ENCODE data around the gene PSG6.
"Not testable (repeated sequence)": the region's sequence is repeated elsewhere in the genome, so short reads cannot be mapped to it uniquely, and the experiment has no call there.

Gene PSG6

DNA sequence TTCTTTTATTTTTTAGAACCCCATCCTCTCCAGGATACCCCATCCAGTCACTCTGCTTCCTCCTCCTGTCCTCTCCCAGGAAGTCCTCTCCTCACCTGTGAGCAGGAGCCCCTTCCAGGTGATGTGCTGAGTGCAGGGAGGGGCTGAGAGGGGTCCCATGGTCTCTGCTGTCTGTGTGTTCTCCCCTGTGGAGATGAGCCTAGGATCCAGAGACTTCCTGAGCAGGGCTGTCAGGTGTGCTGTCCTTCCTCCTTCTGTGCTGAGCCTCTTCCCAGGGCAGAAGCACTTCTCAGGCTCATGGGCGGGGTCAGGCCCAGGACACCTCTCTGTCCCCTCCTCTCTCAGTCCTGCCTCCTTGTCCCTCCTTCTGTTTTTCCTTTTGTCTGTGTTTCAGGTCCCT, at the start of gene PSG6:
Gene PSG6 (minus strand): TSS at position 261 of the 400 bp plus-strand sequence. CDS start 102 bp downstream, at position 159.
- DNase-seq, result not testable (repeated sequence)

DNA sequence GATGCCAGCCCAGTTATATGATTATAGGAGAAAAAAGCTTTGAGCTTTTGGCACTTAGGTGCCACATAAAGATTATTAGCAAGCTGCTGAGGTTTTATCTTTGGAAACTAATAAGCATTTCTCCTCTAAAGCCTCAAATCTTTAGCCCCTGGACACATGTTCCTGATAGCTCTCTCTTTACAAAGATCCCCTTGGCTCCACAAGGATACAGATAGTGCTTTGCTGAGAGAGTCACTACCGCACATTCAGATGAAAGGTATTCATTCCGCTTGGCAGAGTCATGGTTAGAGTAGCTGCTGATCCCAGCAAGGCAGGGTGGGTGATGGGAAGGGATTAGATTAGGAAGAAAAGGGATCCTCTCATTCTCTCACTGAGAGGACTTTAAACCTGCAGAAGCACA, 47.5 kb upstream of the PSG6 start:
- no peak for DNase-seq

DNA sequence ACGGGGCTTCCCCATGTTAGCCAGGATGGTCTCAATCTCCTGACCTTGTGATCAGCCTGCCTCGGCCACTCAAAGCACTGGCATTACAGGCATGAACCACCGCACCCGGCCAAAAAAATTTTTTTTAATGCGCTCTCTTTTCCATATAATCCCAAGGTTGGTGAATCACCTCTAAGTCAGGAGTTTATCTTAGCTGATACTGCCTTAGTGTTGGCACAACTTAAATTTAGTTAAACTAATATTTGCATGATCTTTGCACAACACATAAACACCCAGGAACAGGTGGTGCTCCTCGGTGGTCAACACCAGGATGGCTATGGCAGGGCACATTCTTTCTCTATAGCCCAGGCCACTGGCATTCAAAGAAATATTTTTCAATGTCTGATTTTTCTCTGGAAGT, 43.4 kb upstream of the PSG6 start:
- no peak for DNase-seq

DNA sequence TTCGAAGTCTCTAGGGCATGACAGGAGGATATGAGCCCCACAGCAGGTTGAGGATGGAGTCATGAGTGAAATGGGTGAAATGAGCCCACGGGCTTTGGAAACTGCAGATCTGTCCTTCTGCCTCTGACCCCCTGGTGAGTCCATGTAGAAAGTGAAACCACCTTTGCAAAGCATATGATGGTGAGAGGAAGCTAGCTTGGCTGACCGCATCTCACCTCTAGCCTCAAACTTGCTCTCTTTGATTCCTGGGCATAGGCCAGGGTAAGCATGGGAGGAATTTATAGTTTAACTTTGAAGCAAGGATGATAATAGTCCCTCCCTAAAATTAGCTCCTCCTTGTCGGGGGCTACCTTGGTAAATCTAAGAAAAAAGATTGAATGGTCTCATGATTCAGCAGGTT, 34.4 kb upstream of the PSG6 start:
- not testable (repeated sequence) for DNase-seq

DNA sequence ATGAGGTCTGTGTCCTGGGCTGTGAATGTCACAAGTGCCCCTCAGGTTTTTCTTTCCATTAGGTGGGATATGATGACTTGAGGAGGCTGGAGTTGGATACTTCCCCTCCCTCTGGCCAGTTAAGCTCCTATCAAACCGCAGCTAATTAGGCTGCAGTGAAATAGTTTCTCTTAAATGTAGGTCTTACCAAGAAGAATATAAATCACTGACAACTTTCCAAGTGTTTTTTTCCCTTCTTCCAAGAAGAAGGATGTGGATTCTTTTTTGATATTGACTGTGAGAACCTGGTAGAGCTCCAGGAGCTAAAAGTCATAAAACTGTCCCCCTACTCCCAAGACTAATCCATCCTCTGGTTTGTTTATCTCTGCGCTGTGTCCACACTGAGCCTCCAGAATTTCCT, 33.8 kb upstream of the PSG6 start:
- DNase-seq, result not testable (repeated sequence)

DNA sequence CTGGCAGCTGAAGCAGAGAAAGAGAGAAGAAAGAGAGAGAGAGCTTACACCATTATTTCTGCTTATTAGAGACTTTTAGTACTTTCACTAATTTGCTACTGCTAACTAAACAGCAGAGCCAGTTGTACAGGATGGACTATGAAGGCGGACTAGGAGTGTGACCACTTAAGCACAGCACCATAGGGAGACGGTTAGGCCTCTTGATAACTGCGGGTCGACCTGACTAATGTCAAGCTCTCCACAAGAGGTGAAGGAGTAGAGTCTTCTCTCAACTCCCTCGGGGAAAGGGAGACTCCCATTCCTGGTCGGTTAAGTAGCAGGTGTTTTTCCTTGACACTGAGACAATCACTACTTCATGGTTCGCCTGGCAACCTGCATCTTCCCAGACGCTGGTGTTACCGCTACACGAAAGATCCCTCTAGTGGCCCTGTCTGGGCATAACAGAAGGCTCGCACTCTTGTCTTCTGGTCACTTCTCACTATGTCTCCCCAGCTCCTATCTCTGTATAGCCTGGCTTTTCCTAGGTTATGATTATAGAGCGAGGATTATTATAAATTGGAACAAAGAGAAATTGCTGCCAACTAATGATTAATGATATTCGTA, 24.6 kb upstream of the PSG6 start:
- no peak for DNase-seq

GRCh38 chr19:42937107-42937506, 19.4 kb upstream of the PSG6 start, which contains the start of gene PSG7:
PSG7 (minus strand) TSS chr19:42937207; CDS start chr19:42937076, 131 bp downstream.
- not testable (repeated sequence) for DNase-seq

DNA sequence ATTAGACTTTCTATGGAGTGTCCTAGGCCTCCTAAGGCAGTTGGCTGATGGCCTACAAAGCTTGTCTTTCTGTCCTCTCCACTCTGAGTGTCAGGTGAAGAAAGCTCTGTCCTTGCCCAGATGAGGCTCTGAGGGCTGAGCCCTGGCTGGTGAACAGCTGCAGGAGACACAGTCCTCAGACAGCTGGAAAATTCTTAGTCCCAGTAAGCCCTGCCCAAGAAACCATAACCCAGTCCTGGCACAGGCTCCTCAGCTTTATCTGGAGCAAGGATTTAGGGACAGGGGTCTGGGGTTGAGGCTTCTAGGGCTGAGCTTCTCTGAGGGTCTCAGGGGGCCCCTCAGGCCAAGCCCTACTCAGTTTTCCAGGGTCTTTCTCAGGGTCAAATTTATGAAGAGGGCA, 17.0 kb upstream of the PSG6 start:
- DNase-seq, result not testable (repeated sequence)

DNA sequence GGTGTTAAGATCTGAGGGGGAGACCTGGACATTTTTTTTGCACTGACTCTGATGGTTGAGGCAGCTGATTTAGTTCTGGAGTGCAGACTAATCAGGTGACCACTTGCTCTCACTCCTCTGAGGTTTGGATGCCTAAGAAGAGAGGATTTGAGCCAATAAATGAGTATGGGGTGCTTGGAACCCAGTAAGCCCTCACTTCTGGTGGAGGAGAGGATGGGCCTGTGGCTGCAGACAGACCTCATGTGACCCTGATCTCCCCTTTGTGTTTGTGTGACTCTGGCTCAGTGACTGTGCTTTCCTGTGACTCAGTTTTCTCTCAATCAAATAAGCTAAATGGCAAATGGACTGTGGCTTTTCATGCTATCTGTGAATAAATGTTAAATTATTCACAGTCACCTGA, 16.5 kb upstream of the PSG6 start:
- DNase-seq, result not testable (repeated sequence)

- DNase-seq, result not testable (repeated sequence)
Observed at GRCh38 chr19:42933412-42933811, 15.7 kb upstream of the PSG6 start.

- DNase-seq, result not testable (repeated sequence)
Observed at GRCh38 chr19:42932485-42933101, 14.9 kb upstream of the PSG6 start.

- not testable (repeated sequence) for DNase-seq
Observed at GRCh38 chr19:42930214-42930613, 12.5 kb upstream of the PSG6 start.

DNA sequence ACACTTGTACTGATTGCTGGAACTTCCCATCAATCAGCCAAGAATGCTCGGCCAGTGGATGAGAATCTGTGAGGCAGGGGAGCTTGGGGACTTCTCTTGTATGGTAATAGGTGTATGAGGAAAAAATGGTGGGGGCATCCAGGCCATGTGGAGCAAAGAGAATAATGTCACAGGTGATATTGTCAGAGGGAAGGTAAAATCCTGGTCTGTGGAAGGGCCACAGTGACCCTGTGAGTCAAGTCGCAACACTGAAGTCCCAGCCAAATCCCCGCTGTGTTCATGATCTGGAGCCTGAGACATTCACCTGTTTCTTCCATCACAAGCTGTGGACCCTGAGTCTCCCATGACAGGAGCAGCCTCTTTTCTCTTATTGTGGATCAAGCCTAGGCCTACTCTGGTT, 11.2 kb upstream of the PSG6 start:
- DNase-seq, result no peak

DNA sequence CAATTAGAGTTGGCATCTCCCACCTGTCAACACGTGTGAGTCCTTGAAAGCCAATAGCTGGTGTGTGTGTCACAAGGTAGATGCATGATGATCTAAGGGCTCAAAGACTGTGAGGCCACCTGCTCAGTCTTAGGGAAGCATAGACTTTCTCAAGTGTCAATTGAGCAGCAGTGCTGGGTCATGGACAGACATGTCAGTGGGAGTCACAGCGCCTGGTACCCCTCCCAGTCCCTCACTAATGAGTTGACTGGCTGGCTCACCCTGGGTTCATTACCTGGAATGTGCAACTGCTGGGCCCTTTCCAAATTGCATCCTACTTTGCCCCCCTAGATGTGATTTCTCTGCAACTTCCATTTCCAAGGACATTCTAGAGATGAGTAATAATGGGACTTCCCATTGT, 9.1 kb upstream of the PSG6 start:
- DNase-seq, result no peak

DNA sequence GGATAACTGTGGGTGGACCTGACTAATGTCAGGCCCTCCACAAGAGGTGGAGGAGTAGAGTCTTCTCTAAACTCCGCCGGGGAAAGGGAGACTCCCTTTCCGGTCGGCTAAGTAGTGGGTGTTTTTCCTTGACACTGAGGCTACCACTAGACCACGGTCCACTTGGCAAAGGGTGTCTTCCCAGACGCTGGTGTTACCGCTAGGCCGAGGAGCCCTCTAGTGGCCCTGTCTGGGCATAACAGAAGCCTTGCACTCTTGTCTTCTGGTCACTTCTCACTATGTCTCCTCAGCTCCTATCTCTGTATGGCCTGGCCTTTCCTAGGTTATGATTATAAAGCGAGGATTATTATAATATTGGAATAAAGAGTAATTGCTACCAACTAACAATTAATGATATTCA, 5.4 kb upstream of the PSG6 start:
- DNase-seq, result not testable (repeated sequence)

DNA sequence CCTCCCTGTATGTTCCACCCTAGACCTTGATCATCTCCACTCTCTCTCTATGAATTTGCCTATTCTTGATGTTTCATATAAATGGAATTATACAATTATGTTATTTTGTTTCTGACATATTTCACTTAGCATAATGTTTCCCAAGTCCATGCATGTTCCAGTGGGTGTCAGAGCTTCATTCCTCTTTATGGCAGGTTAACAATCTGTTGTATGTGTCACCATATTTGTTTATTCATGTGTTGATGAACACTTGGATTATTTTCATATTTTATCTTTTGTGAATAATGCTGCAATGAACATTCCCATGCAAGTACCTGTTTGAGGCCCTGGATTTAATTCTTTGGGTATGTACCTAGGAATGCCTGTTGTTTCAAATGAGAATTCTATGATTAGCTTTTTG, 3.3 kb upstream of the PSG6 start:
- DNase-seq, result not testable (repeated sequence)

DNA sequence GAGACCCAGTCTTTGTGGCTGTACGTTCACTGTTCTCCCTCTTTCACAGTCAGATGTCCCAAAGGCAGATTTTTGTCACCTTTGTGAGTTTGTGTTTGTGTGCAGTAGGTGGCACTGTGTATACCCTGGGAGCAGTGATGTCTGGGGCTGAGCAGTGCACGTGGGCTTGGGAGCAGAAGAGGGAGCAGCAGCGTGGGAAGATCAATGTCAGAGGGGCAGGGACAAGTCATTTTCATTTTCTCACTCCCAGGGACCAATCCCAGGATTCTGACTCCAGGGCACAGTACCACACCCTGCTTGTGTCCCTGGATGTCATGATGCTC, 2.0 kb upstream of the PSG6 start:
- no peak for DNase-seq

GRCh38 chr19:42919070-42919756, 1.5 kb upstream of the PSG6 start:
- not testable (repeated sequence) for DNase-seq

- not testable (repeated sequence) for DNase-seq
Observed at GRCh38 chr19:42918377-42919069, 829 bp upstream of the PSG6 start.

- not testable (repeated sequence) for DNase-seq
Observed at GRCh38 chr19:42916931-42917330, 763 bp downstream of the PSG6 start.

DNA sequence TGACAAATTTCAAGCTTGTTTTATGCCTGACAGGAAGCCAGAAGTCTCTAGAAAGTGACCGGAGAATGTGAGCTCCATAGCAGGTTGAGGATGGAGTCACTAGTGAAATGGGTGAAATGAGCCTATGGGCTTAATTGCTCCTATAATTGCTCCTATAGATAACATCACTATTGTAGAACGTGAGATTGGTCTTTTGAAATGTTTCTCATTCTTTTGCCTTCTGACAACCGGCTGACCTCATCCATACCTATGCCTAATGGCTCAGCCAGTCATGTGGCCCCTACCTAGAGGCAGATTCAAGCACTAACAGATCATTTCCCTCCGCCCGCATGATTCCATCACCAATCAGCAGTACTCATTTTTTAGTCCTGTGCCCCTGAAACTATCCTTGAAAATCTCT, 4.2 kb downstream of the PSG6 start:
- not testable (repeated sequence) for DNase-seq

GRCh38 chr19:42912941-42913340, 4.8 kb downstream of the PSG6 start:
- DNase-seq, result not testable (repeated sequence)

GRCh38 chr19:42911731-42912130, 6.0 kb downstream of the PSG6 start:
- not testable (repeated sequence) for DNase-seq

GRCh38 chr19:42906162-42906561, 11.5 kb downstream of the PSG6 start:
- DNase-seq, result not testable (repeated sequence)
